T-cell (primary cell): ENCODE data around the gene RALGAPA1. TPM values are rescaled to one million over a fixed set of nuclear protein-coding genes. Genes with fewer than 3 reads are reported as not detected.

Experiments used
- ATAC-seq, 4 experiments: fragments of 200-7000 bp in 3 of 4; fragments of 150-1000 bp in 1 of 4; cut with Tn5 transposase; replicated peaks in 1 of 4; 1 replicate in 3 of 4; 2 replicates in 1 of 4; pipeline ENCODE4 v1.10.0; 2021; ENCODE audit warnings: moderate library complexity in 3 of 4, mild to moderate bottlenecking in 2 of 4, moderate number of reproducible peaks in 1 of 4
- CTCF ChIA-PET, 2 donors: fragments of 300-600 bp; sonication (Branson Sonifier 250); formaldehyde crosslinking; loops; one replicate each; lab custom pipeline; 2022; ENCODE audit warnings: antibody characterized with exemption in 2 of 2; lab: Charles Lee
- POLR2A ChIA-PET, 2 donors: fragments of 300-600 bp; sonication (Branson Sonifier 250); formaldehyde crosslinking; loops; one replicate each; lab custom pipeline; 2022; ENCODE audit warnings: antibody characterized with exemption in 2 of 2; lab: Charles Lee
- DNase-seq, 35 experiments: peaks; one replicate each; pipeline versions ENCODE4 v3.0.0 to v3.0.0-alpha.2; 2013 to 2023
- H3K27ac ChIP-seq: one replicate; pipeline ENCODE4 v1.5.1; 2013; ENCODE audit warnings: low read length
- H3K27me3 ChIP-seq, 2 experiments: replicated peaks in 1 of 2; 1 replicate in 1 of 2; 2 replicates in 1 of 2; pipeline versions ENCODE4 v1.6.1 to v1.7.0; 2013; ENCODE audit warnings: low read length in 1 of 2, mixed read lengths in 1 of 2; ENCODE audit not compliant: control insufficient read depth in 2 of 2, insufficient read depth in 2 of 2; ENCODE audit errors: extremely low read depth in 1 of 2
- H3K36me3 ChIP-seq, 2 donors: 1 replicate in 1 of 2; 2 replicates in 1 of 2; pipeline versions ENCODE4 v1.6.1 to v1.7.0; 2013; ENCODE audit warnings: low read length in 1 of 2; ENCODE audit not compliant: control insufficient read depth in 2 of 2, insufficient read depth in 1 of 2; ENCODE audit errors: extremely low read depth in 1 of 2
- H3K4me1 ChIP-seq, 2 experiments: 1 replicate in 1 of 2; 2 replicates in 1 of 2; pipeline versions ENCODE4 v1.6.1 to v1.7.0; 2013; ENCODE audit warnings: low read length in 2 of 2, mixed read lengths in 1 of 2; ENCODE audit not compliant: insufficient read depth in 2 of 2, control insufficient read depth in 1 of 2; ENCODE audit errors: extremely low read depth in 1 of 2
- H3K4me3 ChIP-seq, 2 donors: 1 replicate in 1 of 2; 2 replicates in 1 of 2; pipeline versions ENCODE4 v1.5.1 to v1.7.0; 2013; ENCODE audit warnings: mild to moderate bottlenecking in 2 of 2, low read length in 1 of 2, moderate library complexity in 1 of 2; ENCODE audit not compliant: control insufficient read depth in 1 of 2; ENCODE audit errors: extremely low read depth in 1 of 2
- H3K9me3 ChIP-seq: 2 replicates; pipeline ENCODE4 v1.7.0; 2013
- H3K27ac Mint-ChIP-seq, 2 donors: one replicate each; pipeline ENCODE4 v1.8.0; 2020 to 2021; ENCODE audit warnings: mild to moderate bottlenecking in 2 of 2, mixed read lengths in 2 of 2
- H3K27me3 Mint-ChIP-seq, 2 donors: one replicate each; pipeline ENCODE4 v1.8.0; 2021 to 2022; ENCODE audit warnings: mixed read lengths in 2 of 2
- H3K36me3 Mint-ChIP-seq: one replicate; pipeline ENCODE4 v1.8.0; 2021; ENCODE audit warnings: mixed read lengths
- H3K4me1 Mint-ChIP-seq, 3 donors: one replicate each; pipeline ENCODE4 v1.8.0; 2020 to 2022; ENCODE audit warnings: mixed read lengths in 3 of 3, mild to moderate bottlenecking in 1 of 3
- H3K4me3 Mint-ChIP-seq, 3 donors: one replicate each; pipeline ENCODE4 v1.8.0; 2020 to 2022; ENCODE audit warnings: mild to moderate bottlenecking in 3 of 3, mixed read lengths in 3 of 3, moderate library complexity in 3 of 3
- H3K9me3 Mint-ChIP-seq, 3 donors: one replicate each; pipeline ENCODE4 v1.8.0; 2020 to 2022; ENCODE audit warnings: mixed read lengths in 3 of 3
- WGBS: methylation state at CpG from one replicate; pipeline ENCODE4 v1.1.5; 2013; ENCODE audit warnings: missing lambda C conversion rate; ENCODE audit not compliant: insufficient coverage; 5-methylcytosine and 5-hydroxymethylcytosine counted together
- total RNA-seq, 35 experiments: library from RNA in 6 of 35; stranded (reverse) in 6 of 35; fragments of 120-200 nt in 1 of 35; gene quantifications; one replicate each; pipeline versions ENCODE4 v1.2.1 to v1.2.4 and lab custom pipeline; 2013 to 2026

RALGAPA1 gene
- total RNA-seq, 5 donors from 2014 or later (not counting 1 experiment from before 2014, with no cell fraction given), result 65.1 to 88.9 (median 82.9) TPM

DNA sequence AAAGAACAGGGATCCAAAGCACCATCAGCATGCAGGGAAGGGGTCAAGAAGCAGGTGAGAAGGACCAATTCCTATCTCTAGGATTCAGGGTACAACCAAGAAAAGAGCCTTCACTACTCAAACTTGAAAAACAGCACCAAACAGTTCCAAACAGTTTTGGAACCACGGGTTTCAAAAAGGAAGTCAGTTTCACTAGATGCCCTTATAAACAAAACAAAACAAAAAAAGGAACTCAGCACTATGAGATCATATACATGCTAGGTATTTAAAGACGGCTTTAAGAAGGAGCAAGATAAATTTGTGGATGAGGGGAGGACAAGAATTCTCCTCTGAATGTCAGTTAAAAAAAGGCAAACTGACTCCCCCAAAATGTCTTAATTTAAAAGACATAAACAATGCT is 269.1 kb downstream of the RALGAPA1 start:
- no peak for DNase-seq
- peaks cover 6 to 13% of the 10 kb centered on the region in 2 donors for H3K27me3 Mint-ChIP-seq
- no peak overlapping the region for H3K4me3 Mint-ChIP-seq
- no peaks in the 10 kb centered on the region for H3K9me3 ChIP-seq
- CTCF ChIA-PET, result no interaction called here
- H3K4me3 ChIP-seq, result no peak overlapping the region
- peaks cover 0 to 12% (median 9%) of the 10 kb centered on the region in 3 donors for H3K4me1 Mint-ChIP-seq
- no CpG with 5 or more reads among the region's 2 CpGs for WGBS
- H3K27me3 ChIP-seq, result peaks cover 4 to 9% of the 10 kb centered on the region in 2 experiments
- H3K27ac ChIP-seq, result no peak overlapping the region
- no peak overlapping the region for H3K27ac Mint-ChIP-seq
- H3K36me3 Mint-ChIP-seq, result peaks cover 35% of the 10 kb centered on the region
- peaks cover under 1 to 7% of the 10 kb centered on the region in 2 experiments for H3K4me1 ChIP-seq
- POLR2A ChIA-PET, result no interaction called here
- peaks cover 0 to 8% of the 10 kb centered on the region in 2 donors for H3K36me3 ChIP-seq
- ATAC-seq, result no peak
- H3K9me3 Mint-ChIP-seq, result no peaks in the 10 kb centered on the region

DNA sequence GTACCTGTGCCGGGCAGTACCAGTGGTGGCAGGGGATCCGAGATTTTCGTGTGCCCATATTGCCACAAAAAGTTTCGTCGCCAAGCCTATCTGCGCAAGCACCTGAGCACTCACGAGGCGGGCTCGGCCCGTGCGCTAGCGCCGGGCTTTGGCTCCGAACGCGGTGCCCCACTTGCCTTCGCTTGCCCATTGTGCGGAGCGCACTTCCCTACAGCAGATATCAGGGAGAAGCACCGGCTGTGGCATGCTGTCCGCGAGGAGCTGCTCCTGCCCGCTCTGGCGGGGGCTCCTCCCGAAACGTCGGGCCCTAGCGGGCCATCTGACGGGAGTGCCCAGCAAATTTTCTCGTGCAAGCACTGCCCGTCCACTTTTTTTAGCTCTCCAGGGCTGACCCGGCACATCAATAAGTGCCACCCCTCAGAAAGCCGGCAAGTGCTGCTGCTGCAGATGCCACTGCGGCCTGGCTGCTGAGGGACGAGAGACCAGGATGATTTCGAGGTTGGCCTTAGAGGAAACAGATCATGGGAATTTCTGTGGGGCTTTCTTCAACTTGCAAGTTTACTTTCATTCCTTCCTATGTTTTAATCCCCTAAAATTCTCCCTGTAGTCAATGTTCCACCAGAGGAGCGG is 273.5 kb downstream of the RALGAPA1 start:
- H3K27ac ChIP-seq, result no peak overlapping the region
- POLR2A ChIA-PET, result no interaction called here
- peaks cover 3 to 24% of the 10 kb centered on the region in 2 experiments for H3K4me1 ChIP-seq
- 20% methylated on average over 32 of the region's 37 CpGs for WGBS
- H3K27me3 Mint-ChIP-seq, result peaks cover 27 to 40% of the 10 kb centered on the region in 2 donors
- H3K36me3 ChIP-seq, result peaks cover 0 to 4% of the 10 kb centered on the region in 2 donors
- no peaks in the 10 kb centered on the region for H3K9me3 Mint-ChIP-seq
- peak overlapping the region in 1 of 2 donors; percentile 7 for H3K27ac Mint-ChIP-seq
- CTCF ChIA-PET, result no interaction called here
- H3K27me3 ChIP-seq, result peaks cover 11 to 25% of the 10 kb centered on the region in 2 experiments
- H3K9me3 ChIP-seq, result no peaks in the 10 kb centered on the region
- H3K36me3 Mint-ChIP-seq, result peaks cover 22% of the 10 kb centered on the region
- H3K4me1 Mint-ChIP-seq, result peaks cover 7 to 20% (median 17%) of the 10 kb centered on the region in 3 donors
- H3K4me3 ChIP-seq, result peak overlapping the region in 1 of 2 donors; percentile 66
- ATAC-seq (no peak), DNase-seq (no peak)
- peak overlapping the region; percentile 28 to 79 (median 34) for H3K4me3 Mint-ChIP-seq

- Mint-ChIP-seq H3K4me1 (peaks cover 7 to 20% (median 17%) of the 10 kb centered on the region in 3 donors), H3K9me3 (no peaks in the 10 kb centered on the region), H3K27me3 (peaks cover 33 to 46% of the 10 kb centered on the region in 2 donors), H3K4me3 (peak overlapping the region; percentile 67 to 81 (median 79)), H3K27ac (no peak overlapping the region), H3K36me3 (peaks cover 18% of the 10 kb centered on the region)
- peak; percentile 64 to 80 (median 74) for ATAC-seq
- Histone ChIP-seq H3K27ac (no peak overlapping the region), H3K27me3 (peaks cover 13 to 25% of the 10 kb centered on the region in 2 experiments), H3K36me3 (peaks cover 0 to 4% of the 10 kb centered on the region in 2 donors), H3K9me3 (no peaks in the 10 kb centered on the region), H3K4me3 (peak overlapping the region; percentile 10 to 66), H3K4me1 (peaks cover 3 to 24% of the 10 kb centered on the region in 2 experiments)
- ChIA-PET CTCF (no interaction called here), POLR2A (no interaction called here)
- DNase-seq, result peak; percentile 18 to 70 (median 50)
- 8% methylated on average over 55 of the region's 55 CpGs for WGBS
Measured at GRCh38 chr14:35534873-35535482, 274.1 kb downstream of the RALGAPA1 start.

GRCh38 chr14:35534208-35534872 is 274.8 kb downstream of the RALGAPA1 start:
- ChIA-PET POLR2A (no interaction called here), CTCF (no interaction called here)
- peak in 3 of 4 experiments; percentile 24 to 28 (median 27) for ATAC-seq
- WGBS, result 3% methylated on average over 77 of the region's 77 CpGs
- H3K4me1 Mint-ChIP-seq, result peaks cover 7 to 20% (median 17%) of the 10 kb centered on the region in 3 donors
- H3K27ac Mint-ChIP-seq, result no peak overlapping the region
- DNase-seq, result peak in 6 of 35 experiments; percentile 1 to 14 (median 6)
- H3K9me3 Mint-ChIP-seq, result no peaks in the 10 kb centered on the region
- Histone ChIP-seq H3K27me3 (peaks cover 15 to 25% of the 10 kb centered on the region in 2 experiments), H3K27ac (no peak overlapping the region), H3K4me1 (peaks cover 3 to 24% of the 10 kb centered on the region in 2 experiments), H3K4me3 (peak overlapping the region; percentile 52 to 89), H3K9me3 (no peaks in the 10 kb centered on the region), H3K36me3 (no peaks in the 10 kb centered on the region)
- H3K4me3 Mint-ChIP-seq, result peak overlapping the region; percentile 68 to 79 (median 72)
- peaks cover 12% of the 10 kb centered on the region for H3K36me3 Mint-ChIP-seq
- H3K27me3 Mint-ChIP-seq, result peaks cover 38 to 52% of the 10 kb centered on the region in 2 donors

- ATAC-seq, result peak; percentile 59 to 75 (median 72)
- Mint-ChIP-seq H3K9me3 (no peaks in the 10 kb centered on the region), H3K36me3 (peaks cover 12% of the 10 kb centered on the region), H3K27me3 (peaks cover 46 to 60% of the 10 kb centered on the region in 2 donors), H3K27ac (no peak within 1 kb of the TSS), H3K4me3 (peak within 1 kb of the TSS; percentile 72 to 81 (median 79)), H3K4me1 (peaks cover 7 to 20% (median 17%) of the 10 kb centered on the region in 3 donors)
- POLR2A ChIA-PET, result interaction anchor here in 1 of 2 donors (0.5 kb wide), 1 partner anchor 479 kb away, joined by 3 read pairs; no protein-coding TSS in a partner anchor
- peak in 21 of 35 experiments; percentile 4 to 49 (median 27) for DNase-seq
- under 1% methylated on average over 96 of the region's 100 CpGs for whole genome bisulfite sequencing
- CTCF ChIA-PET, result no interaction called here
- H3K4me1 ChIP-seq, result peaks cover 3 to 24% of the 10 kb centered on the region in 2 experiments
- H3K36me3 ChIP-seq, result no peaks in the 10 kb centered on the region
- H3K27me3 ChIP-seq, result peaks cover 18 to 25% of the 10 kb centered on the region in 2 experiments
- H3K27ac ChIP-seq, result no peak within 1 kb of the TSS
- no peaks in the 10 kb centered on the region for H3K9me3 ChIP-seq
- H3K4me3 ChIP-seq, result peak within 1 kb of the TSS; percentile 52 to 89
Measured at GRCh38 chr14:35533357-35534207, 275.5 kb downstream of the RALGAPA1 start, which contains the start of gene INSM2. Gene INSM2, plus strand, starts transcription at chr14:35534164. Its CDS starts 89 bp downstream, at chr14:35534253.
